Pancreas (tissue), 10 donors: ENCODE measurements around the gene ENO1. TPM values are rescaled to one million over a fixed set of nuclear protein-coding genes. Genes with fewer than 3 reads are reported as not detected.
"Not testable (repeated sequence)": the region's sequence is repeated elsewhere in the genome, so short reads cannot be mapped to it uniquely, and the experiment has no call there.

Source experiments
- ATAC-seq, 4 donors: fragments of 200-7000 bp; cut with Tn5 transposase; one replicate each; pipeline versions ENCODE4 v1.8.0 to v1.9.1; 2020; ENCODE audit warnings: mild to moderate bottlenecking in 4 of 4, moderate library complexity in 4 of 4
- DNase-seq, 6 donors: peaks; one replicate each; pipeline ENCODE4 v3.0.0-alpha.2; 2020
- FAIRE-seq: peaks from 2 replicates; lab custom pipeline; 2012; peaks lifted over from hg19 to GRCh38; lab: Jason Lieb, UNC
- H3K27ac ChIP-seq, 4 donors: fragments of 200-600 bp; sonication (generic); 1 replicate in 3 of 4; 2 replicates in 1 of 4; pipeline versions ENCODE4 v1.5.0 to v1.8.0; 2020
- H3K27me3 ChIP-seq, 4 donors: fragments of 200-600 bp; one replicate each; pipeline ENCODE4 v1.8.0; 2021
- H3K36me3 ChIP-seq, 3 donors: fragments of 200-600 bp; sonication (generic) in 1 of 3; one replicate each; pipeline versions ENCODE4 v1.5.0 to v1.8.0; 2020 to 2021
- H3K4me1 ChIP-seq, 3 donors: fragments of 200-600 bp; one replicate each; pipeline ENCODE4 v1.8.0; 2021
- H3K4me3 ChIP-seq, 4 donors: fragments of 200-600 bp; sonication (generic) in 2 of 4; one replicate each; pipeline versions ENCODE4 v1.5.0 to v1.8.0; 2020 to 2021
- H3K9me3 ChIP-seq, 4 donors: fragments of 200-600 bp; one replicate each; pipeline ENCODE4 v1.8.0; 2021
- WGBS, 2 donors: extraction: QIAGEN DNeasy Blood & Tissue Kit; methylation state at CpG; one replicate each; pipeline ENCODE4 v1.1.7; 2013; 5-methylcytosine and 5-hydroxymethylcytosine counted together
- intact Hi-C, 3 donors: fragments of 100-400 bp; cut with DNase I; formaldehyde crosslinking; loops; one replicate each; pipeline versions ENCODE4 v1.11.1 to v1.14.2; 2022
- polyA plus RNA-seq, 2 donors: library from polyadenylated mRNA; stranded (reverse); fragments of 200-250 nt; gene quantifications; one replicate each; pipeline ENCODE4 v1.2.3, GENCODE V29; 2013
- total RNA-seq, 6 donors: library from RNA; stranded (reverse); fragmentation: NEBNext Ultra II Directional in 4 of 6; extraction: Animal tissue kit (Norgen Biotek cat#: 25700) in 4 of 6; gene quantifications; one replicate each; pipeline versions ENCODE4 v1.2.1 to v1.2.4, GENCODE V29; 2021 to 2023
- TF ChIP-seq, protein P1 (sequence below), 4 donors: fragments of 200-600 bp; sonication (generic) in 3 of 4; IDR thresholded peaks; one replicate each; pipeline versions ENCODE4 v1.5.0 to v1.8.0; 2021; ENCODE audit warnings: antibody characterized with exemption in 4 of 4
- donor health status: healthy with polysubstance abuse.
- donor health status: DM: no; HTN: no; CAD: no; lungs with moderate emphysema.
- donor health status: DM: no; HTN: no; CAD: no.
- donor health status: control.
- donor health status: control.
- donor health status: Bipolar disorder and iron deficiency.
- donor health status: DM: yes; HTN: yes; CAD: no.
- donor health status: DM: no; HTN: no; CAD: no.
- donor health status: DM: no; HTN: no; CAD: no.
- donor health status: DM: yes; HTN: yes; CAD: no.

Gene ENO1
- total and polyA plus RNA-seq, 8 donors = 69.9 to 299 (median 166) TPM

- WGBS, 2 donors = 78 to 83% methylated on average over 14 of the region's 14 CpGs
- FAIRE-seq (no peak), ATAC-seq (no peak), DNase-seq (peak in 1 of 6 donors; percentile 3)
- intact Hi-C loops = no loop called here
- Histone ChIP-seq H3K4me3 (no peak overlapping the region), H3K36me3 (no peaks in the 10 kb centered on the region), H3K9me3 (no peaks in the 10 kb centered on the region), H3K4me1 (no peaks in the 10 kb centered on the region), H3K27me3 (no peaks in the 10 kb centered on the region), H3K27ac (no peak overlapping the region)
- TF ChIP-seq, protein P1, sequence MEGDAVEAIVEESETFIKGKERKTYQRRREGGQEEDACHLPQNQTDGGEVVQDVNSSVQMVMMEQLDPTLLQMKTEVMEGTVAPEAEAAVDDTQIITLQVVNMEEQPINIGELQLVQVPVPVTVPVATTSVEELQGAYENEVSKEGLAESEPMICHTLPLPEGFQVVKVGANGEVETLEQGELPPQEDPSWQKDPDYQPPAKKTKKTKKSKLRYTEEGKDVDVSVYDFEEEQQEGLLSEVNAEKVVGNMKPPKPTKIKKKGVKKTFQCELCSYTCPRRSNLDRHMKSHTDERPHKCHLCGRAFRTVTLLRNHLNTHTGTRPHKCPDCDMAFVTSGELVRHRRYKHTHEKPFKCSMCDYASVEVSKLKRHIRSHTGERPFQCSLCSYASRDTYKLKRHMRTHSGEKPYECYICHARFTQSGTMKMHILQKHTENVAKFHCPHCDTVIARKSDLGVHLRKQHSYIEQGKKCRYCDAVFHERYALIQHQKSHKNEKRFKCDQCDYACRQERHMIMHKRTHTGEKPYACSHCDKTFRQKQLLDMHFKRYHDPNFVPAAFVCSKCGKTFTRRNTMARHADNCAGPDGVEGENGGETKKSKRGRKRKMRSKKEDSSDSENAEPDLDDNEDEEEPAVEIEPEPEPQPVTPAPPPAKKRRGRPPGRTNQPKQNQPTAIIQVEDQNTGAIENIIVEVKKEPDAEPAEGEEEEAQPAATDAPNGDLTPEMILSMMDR (IDR thresholded peaks at IDR 0.05) = no peak
Measured at GRCh38 chr1:8835941-8836643, 42.4 kb downstream of the ENO1 start.

GRCh38 chr1:8831340-8831739 is 47.1 kb downstream of the ENO1 start:
- Histone ChIP-seq H3K4me1 (no peaks in the 10 kb centered on the region), H3K27me3 (no peaks in the 10 kb centered on the region), H3K9me3 (no peaks in the 10 kb centered on the region), H3K36me3 (no peaks in the 10 kb centered on the region), H3K4me3 (no peak overlapping the region), H3K27ac (no peak overlapping the region)
- FAIRE-seq (no peak), DNase-seq (no peak), ATAC-seq (no peak)
- TF ChIP-seq, protein P1 (IDR thresholded peaks at IDR 0.05) = no peak
- intact Hi-C loops = no loop called here
- WGBS, 2 donors = 70 to 73% methylated on average over 4 of the region's 4 CpGs

DNA sequence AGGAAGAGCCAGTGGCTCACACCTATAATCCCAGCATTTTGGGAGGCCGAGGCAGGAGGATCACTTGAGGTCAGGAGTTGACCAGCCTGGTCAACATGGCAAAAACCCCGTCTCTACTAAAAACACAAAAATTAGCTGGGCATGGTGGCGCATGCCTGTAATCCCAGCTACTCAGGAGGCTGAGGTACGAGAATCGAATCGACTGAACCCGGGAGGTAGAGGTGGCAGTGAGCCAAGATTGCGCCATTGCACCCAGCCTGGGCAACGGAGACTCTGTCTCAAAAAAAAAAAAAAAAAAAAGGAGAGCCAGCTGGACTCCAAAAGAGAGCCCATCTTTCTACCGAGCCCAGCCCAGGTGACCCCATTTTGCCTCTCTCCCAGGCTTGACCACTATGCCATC is 47.8 kb downstream of the ENO1 start:
- 76 to 89% methylated on average over 10 of the region's 10 CpGs for whole genome bisulfite sequencing, 2 donors
- H3K27me3 ChIP-seq, H3K4me1 ChIP-seq, DNase-seq, H3K9me3 ChIP-seq, intact Hi-C loops, H3K36me3 ChIP-seq, H3K27ac ChIP-seq, ATAC-seq, H3K4me3 ChIP-seq, FAIRE-seq: not testable (repeated sequence)

DNA sequence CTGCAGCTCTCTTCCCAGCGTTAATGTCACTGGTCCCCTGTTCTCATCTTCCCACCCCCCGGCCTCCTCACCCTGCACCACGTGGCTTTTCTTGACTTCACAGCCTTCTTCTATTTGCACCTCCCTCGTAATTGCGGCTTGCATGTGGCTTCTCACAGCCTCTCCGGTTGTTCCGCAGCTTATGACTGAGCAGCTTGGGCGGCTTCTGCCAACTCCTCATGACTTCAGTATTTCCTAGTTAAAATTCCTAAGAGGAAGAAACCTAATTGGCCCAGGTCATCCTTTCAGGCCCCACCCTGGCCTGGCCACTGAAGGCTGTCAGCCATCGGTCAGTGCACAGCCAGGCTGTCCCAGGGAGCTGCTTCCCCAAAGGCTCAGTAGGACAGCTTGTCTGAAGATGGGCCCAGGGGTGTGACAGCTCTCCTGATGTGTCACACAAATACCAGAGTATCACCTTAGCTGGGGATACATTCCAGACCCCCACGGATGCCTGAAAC is 52.5 kb downstream of the ENO1 start:
- no peak for ATAC-seq
- 85 to 86% methylated on average over 10 of the region's 10 CpGs for WGBS, 2 donors

DNA sequence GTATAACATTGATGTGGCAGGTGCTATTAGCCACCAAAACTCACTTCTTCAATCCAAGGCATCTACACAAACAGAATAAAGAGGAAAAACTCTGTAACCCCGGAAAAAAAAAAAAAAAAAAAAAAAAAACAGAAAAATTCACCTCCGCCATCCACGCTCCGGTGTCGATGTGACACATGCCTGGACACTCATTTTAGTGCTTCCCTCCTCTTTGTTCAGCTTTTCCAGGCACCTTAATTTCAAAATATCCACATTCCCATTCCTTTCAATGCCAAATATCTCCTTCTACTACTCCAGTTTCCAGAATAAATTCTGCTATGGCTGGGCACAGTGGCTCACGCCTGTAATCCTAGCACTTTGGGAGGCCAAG is 55.2 kb downstream of the ENO1 start:
- ATAC-seq (no peak), FAIRE-seq (no peak), DNase-seq (no peak)
- TF ChIP-seq, protein P1 (IDR thresholded peaks at IDR 0.05) = no peak
- intact Hi-C loops = no loop called here
- no peaks in the 10 kb centered on the region for H3K36me3 ChIP-seq
- H3K27me3 ChIP-seq = no peaks in the 10 kb centered on the region
- H3K9me3 ChIP-seq = no peaks in the 10 kb centered on the region
- H3K4me3 ChIP-seq = no peak overlapping the region
- H3K27ac ChIP-seq = peak overlapping the region in 1 of 4 donors; percentile 14
- 74 to 87% methylated on average over 6 of the region's 6 CpGs for WGBS, 2 donors
- peaks cover 0 to 10% (median 0%) of the 10 kb centered on the region in 3 donors for H3K4me1 ChIP-seq

More for the DNA sequence above, 52.5 kb downstream of the ENO1 start:
- H3K4me3 ChIP-seq = no peak overlapping the region
- no peak for FAIRE-seq
- intact Hi-C loops = no loop called here
- H3K4me1 ChIP-seq = peaks cover 0 to 5% (median 0%) of the 10 kb centered on the region in 3 donors
- H3K9me3 ChIP-seq = no peaks in the 10 kb centered on the region
- TF ChIP-seq, protein P1 (IDR thresholded peaks at IDR 0.05) = no peak
- DNase-seq = no peak
- no peaks in the 10 kb centered on the region for H3K27me3 ChIP-seq
- no peak overlapping the region for H3K27ac ChIP-seq
- H3K36me3 ChIP-seq = no peaks in the 10 kb centered on the region
